ENCODE results near the gene ZNF496. TPM values are rescaled to one million over a fixed set of nuclear protein-coding genes. Genes with fewer than 3 reads are reported as not detected.
A peak's percentile ranks its signal among the peaks of the same experiment; 100 is the strongest.

ZNF496 gene
- total RNA-seq, 1 experiment from 2014 or later: 67.2 TPM

DNA sequence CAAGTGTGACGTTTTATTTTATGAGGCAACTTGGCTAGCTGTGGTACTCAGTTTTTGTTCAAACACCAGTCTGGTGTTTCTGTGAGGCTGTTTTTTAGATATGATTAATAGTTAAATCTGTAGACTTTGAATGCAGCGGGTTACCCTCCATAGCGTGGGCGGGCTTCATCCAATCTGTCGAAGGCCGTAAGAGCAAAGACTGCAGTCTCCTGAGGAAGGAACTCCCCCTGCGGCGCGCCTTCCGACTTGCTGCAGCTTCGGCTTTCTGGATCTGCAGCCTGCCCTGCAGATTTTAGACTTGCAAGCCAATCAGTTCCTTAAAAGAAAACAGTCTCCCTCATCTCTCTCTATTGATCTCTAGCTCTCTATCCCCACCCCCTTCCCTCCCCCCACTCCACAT, 4.2 kb upstream of the ZNF496 start:
- intact Hi-C loops (cut with micrococcal nuclease): loop anchor here (10.0 kb wide), 1 partner anchor 331 kb away; the partner anchor contains the start of gene ZNF695
- TF ChIP-seq, protein P1, sequence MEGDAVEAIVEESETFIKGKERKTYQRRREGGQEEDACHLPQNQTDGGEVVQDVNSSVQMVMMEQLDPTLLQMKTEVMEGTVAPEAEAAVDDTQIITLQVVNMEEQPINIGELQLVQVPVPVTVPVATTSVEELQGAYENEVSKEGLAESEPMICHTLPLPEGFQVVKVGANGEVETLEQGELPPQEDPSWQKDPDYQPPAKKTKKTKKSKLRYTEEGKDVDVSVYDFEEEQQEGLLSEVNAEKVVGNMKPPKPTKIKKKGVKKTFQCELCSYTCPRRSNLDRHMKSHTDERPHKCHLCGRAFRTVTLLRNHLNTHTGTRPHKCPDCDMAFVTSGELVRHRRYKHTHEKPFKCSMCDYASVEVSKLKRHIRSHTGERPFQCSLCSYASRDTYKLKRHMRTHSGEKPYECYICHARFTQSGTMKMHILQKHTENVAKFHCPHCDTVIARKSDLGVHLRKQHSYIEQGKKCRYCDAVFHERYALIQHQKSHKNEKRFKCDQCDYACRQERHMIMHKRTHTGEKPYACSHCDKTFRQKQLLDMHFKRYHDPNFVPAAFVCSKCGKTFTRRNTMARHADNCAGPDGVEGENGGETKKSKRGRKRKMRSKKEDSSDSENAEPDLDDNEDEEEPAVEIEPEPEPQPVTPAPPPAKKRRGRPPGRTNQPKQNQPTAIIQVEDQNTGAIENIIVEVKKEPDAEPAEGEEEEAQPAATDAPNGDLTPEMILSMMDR (IDR thresholded peaks at IDR 0.05; ENCODE audit: unreplicated experiment): no peak
- CTCF ChIA-PET: interaction anchor here (1.0 kb wide), 1 partner anchor 54 kb away, joined by 5 read pairs; no protein-coding TSS in a partner anchor
- POLR2A ChIA-PET: interaction anchor here (0.7 kb wide), 1 partner anchor 11 kb away, joined by 3 read pairs; no protein-coding TSS in a partner anchor
- Mint-ChIP-seq H3K4me3 (ENCODE audit: unreplicated experiment) (no peak overlapping the region), H3K9me3 (ENCODE audit: unreplicated experiment) (no peaks in the 10 kb centered on the region), H3K27ac (ENCODE audit: low read depth, unreplicated experiment) (no peak overlapping the region), H3K36me3 (ENCODE audit: insufficient read depth, unreplicated experiment) (peaks cover 33% of the 10 kb centered on the region), H3K27me3 (ENCODE audit: insufficient read depth, unreplicated experiment) (no peaks in the 10 kb centered on the region), H3K4me1 (ENCODE audit: insufficient read depth, unreplicated experiment) (peaks cover 45% of the 10 kb centered on the region)
- no TSS peak for BruUV-seq (replicated peaks)
- DNase-seq (ENCODE audit: unreplicated experiment): no peak

DNA sequence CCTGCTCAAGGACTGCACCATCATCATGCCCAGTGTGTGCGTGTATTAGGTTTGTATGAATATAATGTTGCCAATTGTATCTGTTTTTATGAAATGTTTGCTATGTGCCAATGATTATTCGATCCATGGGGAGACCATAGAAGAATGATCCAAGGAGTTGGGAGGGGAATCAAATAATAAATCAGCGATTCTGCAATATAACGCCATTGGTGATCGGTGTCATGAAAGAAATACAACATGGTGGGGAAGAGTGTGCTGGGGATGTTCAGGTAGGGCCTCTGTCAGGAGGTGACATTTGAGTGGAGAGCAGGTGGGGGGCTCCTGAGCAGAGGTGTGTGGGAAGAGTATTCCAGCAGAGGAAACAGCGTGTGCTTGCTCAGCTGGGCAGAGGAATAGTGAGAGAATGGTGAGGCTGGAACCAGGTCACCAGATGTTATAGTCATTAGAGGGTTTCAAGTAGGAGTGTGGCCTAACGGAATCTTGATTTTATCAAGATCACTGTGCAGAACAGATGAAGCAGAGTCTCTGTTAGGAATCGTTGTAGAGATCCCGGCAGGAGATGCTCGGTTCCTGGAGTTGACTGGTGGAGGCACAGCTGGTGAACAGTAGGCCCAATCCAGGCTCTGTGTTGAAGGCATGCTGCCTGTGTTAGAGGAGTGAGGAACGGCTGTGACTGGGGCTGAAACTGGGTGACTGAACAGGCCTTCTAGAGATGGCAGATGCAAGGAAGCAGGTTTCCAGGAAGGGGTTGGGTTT, 2.9 kb upstream of the ZNF496 start:
- Mint-ChIP-seq H3K4me1 (ENCODE audit: insufficient read depth, unreplicated experiment) (peaks cover 53% of the 10 kb centered on the region), H3K36me3 (ENCODE audit: insufficient read depth, unreplicated experiment) (peaks cover 28% of the 10 kb centered on the region), H3K27me3 (ENCODE audit: insufficient read depth, unreplicated experiment) (no peaks in the 10 kb centered on the region), H3K27ac (ENCODE audit: low read depth, unreplicated experiment) (no peak overlapping the region), H3K9me3 (ENCODE audit: unreplicated experiment) (no peaks in the 10 kb centered on the region), H3K4me3 (ENCODE audit: unreplicated experiment) (no peak overlapping the region)
- POLR2A ChIA-PET: interaction anchor here (0.5 kb wide), 1 partner anchor 87 kb away, joined by 3 read pairs; no protein-coding TSS in a partner anchor
- intact Hi-C loops (cut with micrococcal nuclease): loop anchor here (5.0 to 10.0 kb wide), 3 partner anchors 232 to 427 kb away; partner anchors contain the start of genes ZNF669 and ZNF695
- CTCF ChIA-PET: interaction anchor here (1.0 to 2.3 kb wide), 2 partner anchors 55 to 56 kb away, joined by 5 to 10 read pairs; no protein-coding TSS in a partner anchor
- BruUV-seq (replicated peaks): no TSS peak
- TF ChIP-seq, protein P1 (IDR thresholded peaks at IDR 0.05; ENCODE audit: unreplicated experiment): no peak
- DNase-seq (ENCODE audit: unreplicated experiment): no peak

DNA sequence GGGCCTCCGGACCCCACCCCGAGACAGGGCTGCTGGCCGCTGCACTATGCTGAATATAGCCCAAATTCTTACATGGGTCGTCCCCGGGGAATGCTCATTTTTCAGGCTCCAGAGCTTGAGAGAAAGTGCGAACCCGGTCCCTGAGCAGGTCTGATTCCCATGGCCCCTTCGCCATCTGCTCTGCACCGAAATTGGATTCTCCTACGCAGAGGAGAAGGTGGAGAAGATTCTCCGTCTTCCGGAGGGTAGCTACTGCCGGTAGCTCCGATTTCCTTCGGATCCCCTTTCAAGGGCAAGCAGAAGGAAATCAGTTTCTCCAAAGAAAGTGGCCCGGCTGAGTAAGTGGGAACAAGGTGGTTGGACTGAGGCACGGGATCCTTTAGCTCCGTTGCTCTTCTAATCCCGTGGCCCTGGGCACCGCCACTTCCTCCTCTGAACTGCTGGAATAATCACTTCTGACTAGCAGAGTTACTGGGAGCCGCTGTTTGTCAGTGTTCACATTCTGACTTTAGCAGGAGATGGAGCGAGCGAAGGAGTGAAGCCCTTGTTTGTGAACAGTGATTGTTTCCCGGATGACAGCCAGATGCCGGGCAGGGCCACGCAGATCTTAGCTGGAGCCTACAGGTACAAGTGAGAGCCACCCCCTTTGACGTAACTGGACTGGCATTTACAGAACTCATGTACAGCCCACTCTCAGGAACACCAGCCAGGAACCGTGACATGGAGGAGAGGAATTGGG, 1.1 kb upstream of the ZNF496 start:
- peak; percentile 68 for DNase-seq (ENCODE audit: unreplicated experiment)
- TF ChIP-seq, protein P1 (IDR thresholded peaks at IDR 0.05; ENCODE audit: unreplicated experiment): no peak
- Mint-ChIP-seq H3K27me3 (ENCODE audit: insufficient read depth, unreplicated experiment) (no peaks in the 10 kb centered on the region), H3K4me3 (ENCODE audit: unreplicated experiment) (peak overlapping the region; percentile 93), H3K9me3 (ENCODE audit: unreplicated experiment) (no peaks in the 10 kb centered on the region), H3K27ac (ENCODE audit: low read depth, unreplicated experiment) (peak overlapping the region; percentile 84), H3K36me3 (ENCODE audit: insufficient read depth, unreplicated experiment) (peaks cover 39% of the 10 kb centered on the region), H3K4me1 (ENCODE audit: insufficient read depth, unreplicated experiment) (peaks cover 45% of the 10 kb centered on the region)
- POLR2A ChIA-PET: interaction anchor here (0.6 to 3.3 kb wide), 35 partner anchors 7 to 1129 kb away, joined by 3 to 53 read pairs (median 4); partner anchors contain the start of genes AHCTF1 and ZNF670
- CTCF ChIA-PET: interaction anchor here (0.5 to 2.3 kb wide), 14 partner anchors 8 to 635 kb away, joined by 3 to 10 read pairs (median 3); no protein-coding TSS in a partner anchor
- TSS peak; percentile 44 for BruUV-seq (replicated peaks)
- intact Hi-C loops (cut with micrococcal nuclease): loop anchor here (1.0 to 10.0 kb wide), 4 partner anchors 122 to 425 kb away; partner anchors contain the start of genes ZNF669 and ZNF695

All from MCF 10A (cell line).